Erythroblast (primary cell): ENCODE results near the gene C3orf22.

Experiments used
- GATA1 ChIP-seq: IDR thresholded peaks from 2 replicates; pipeline ENCODE4 v1.6.1; 2011; ENCODE audit warnings: low read depth, mild to moderate bottlenecking, control low read depth, low read length, moderate library complexity
- POLR2A ChIP-seq: IDR thresholded peaks from 2 replicates; pipeline ENCODE4 v1.6.1; 2011; ENCODE audit warnings: mild to moderate bottlenecking, low read length

- TF ChIP-seq POLR2A, result no peak
- no peak for TF ChIP-seq GATA1
Measured at GRCh38 chr3:126537116-126537729, 21.5 kb downstream of the C3orf22 start.
